ENCODE measurements around the gene C11orf71.

Gene C11orf71

DNA sequence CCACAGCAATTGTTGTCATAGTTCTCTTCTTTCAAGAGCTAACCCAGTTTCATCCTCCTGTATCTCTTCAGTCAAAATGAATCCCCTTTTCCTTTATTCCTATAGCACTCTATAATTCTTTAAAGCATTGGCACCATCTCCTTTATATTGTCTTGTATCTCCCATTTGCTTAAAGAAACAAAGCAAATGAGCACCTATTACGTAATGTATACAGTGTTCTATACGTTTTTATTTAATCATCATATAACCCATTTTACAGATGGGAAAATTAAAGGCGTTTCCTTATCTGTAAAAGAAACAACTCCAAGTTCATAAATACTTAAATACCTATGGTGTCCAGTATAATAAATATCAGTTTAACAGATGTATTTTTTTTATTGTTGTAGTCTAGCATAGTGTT lies 32.6 kb upstream of the C11orf71 start:
- no peaks in the 10 kb centered on the region for H3K27me3 ChIP-seq (ENCODE audit: low read depth)
- no peaks in the 10 kb centered on the region for H3K9me3 ChIP-seq
- H3K4me3 ChIP-seq, result no peak overlapping the region
- no peaks in the 10 kb centered on the region for H3K4me1 ChIP-seq
- H3K36me3 ChIP-seq (replicated peaks), result no peaks in the 10 kb centered on the region
- in situ Hi-C loops (cut with MboI; ENCODE audit: low sequenced_read_pairs), result no loop called here
- DNase-seq (ENCODE audit: low spot score in 2 of 2), result no peak

DNA sequence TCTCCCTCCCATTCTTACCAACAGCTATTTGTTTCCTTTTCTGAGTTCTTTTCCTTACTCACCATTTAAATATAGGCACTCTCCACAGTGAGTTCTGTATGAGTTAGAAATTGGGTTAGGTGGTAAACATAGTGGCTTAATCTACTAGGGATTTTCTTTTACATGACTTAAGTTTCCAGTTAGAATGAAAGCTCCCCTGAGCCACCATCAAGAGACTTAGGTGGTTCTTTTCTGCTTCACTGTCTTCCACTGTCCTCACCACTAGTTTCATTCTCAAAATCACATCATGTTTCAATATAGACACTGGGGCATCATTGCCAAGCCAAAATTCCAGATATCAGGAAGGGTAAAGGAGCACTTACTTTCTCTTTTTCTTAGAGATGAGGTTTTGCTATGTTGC lies 30.0 kb upstream of the C11orf71 start:
- in situ Hi-C loops (cut with MboI; ENCODE audit: low sequenced_read_pairs), result no loop called here
- Histone ChIP-seq H3K36me3 (replicated peaks) (no peaks in the 10 kb centered on the region), H3K4me1 (no peaks in the 10 kb centered on the region), H3K4me3 (no peak overlapping the region), H3K27me3 (ENCODE audit: low read depth) (no peaks in the 10 kb centered on the region), H3K9me3 (no peaks in the 10 kb centered on the region)
- DNase-seq (ENCODE audit: low spot score in 2 of 2), result no peak

DNA sequence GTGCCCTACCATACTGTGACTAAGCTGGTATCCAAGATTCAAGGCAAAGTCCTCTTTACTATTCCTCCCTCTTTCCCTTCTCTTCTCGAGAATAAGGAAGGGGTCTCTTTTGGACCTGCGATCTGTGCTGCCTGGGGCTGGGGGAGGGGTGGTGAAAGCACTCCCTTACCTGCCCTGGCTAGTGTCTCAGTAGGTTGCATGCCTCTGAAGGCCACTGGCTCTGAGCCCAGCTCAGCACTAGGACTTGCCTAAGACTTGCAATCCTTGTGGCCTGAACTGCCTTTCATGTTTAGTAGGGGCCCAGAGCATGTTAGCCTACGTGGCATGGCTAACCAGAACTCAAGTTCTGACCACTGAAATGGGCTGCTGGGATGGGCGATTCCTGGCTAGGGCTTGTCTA lies 26.0 kb upstream of the C11orf71 start:
- DNase-seq (ENCODE audit: low spot score in 2 of 2), result no peak
- Histone ChIP-seq H3K9me3 (no peaks in the 10 kb centered on the region), H3K27me3 (ENCODE audit: low read depth) (no peaks in the 10 kb centered on the region), H3K36me3 (replicated peaks) (no peaks in the 10 kb centered on the region), H3K4me1 (no peaks in the 10 kb centered on the region), H3K4me3 (no peak overlapping the region)
- in situ Hi-C loops (cut with MboI; ENCODE audit: low sequenced_read_pairs), result no loop called here

DNA sequence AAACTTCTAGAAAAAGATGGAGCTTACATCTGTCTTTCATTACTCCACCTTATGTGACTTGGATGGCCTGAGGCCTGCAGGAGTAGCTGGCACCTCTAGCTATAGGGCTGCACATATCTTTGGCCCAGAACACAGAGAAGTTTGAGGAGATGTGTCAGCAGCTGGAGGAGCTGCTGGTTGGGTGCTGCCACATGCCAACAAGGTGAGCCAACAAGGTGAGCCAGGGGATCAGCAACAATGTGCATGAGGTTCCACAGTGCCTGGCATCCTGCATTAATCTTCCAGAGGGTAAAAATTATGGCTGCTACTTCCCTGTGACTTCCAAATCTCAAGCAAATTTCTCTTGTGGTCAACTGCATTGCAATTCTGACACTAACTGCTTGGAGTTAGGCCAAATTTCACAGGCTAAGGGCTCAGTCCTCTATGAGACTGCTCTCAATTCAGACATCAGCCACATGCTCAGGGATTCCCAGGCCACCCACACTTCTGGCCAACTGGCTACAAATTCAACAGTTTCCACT lies 16.2 kb upstream of the C11orf71 start:
- Histone ChIP-seq H3K9me3 (no peaks in the 10 kb centered on the region), H3K36me3 (replicated peaks) (no peaks in the 10 kb centered on the region; the same call in 1 of the 2 replicates), H3K27me3 (ENCODE audit: low read depth) (no peaks in the 10 kb centered on the region), H3K4me3 (no peak overlapping the region), H3K4me1 (no peaks in the 10 kb centered on the region)
- in situ Hi-C loops (cut with MboI; ENCODE audit: low sequenced_read_pairs), result no loop called here
- DNase-seq (ENCODE audit: low spot score in 2 of 2), result no peak

DNA sequence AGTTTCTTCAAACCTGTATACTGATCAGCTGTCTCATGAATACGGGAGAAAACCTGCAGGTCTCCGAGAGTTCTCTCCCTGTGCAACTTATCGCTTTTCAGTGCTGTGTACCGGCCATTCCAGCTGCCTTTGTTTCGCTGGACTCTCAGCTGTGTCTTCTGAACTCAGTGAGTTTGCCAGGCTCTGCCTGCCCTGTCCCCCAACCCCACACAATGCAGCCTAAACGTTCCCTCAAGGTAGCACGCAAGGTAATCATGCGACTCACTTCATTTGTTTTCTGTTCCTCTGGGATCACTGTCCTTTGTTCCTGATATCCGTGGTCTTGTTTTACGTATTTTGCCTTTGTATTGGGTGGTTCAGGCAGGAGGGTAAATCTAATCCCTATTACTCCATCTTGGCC lies 13.6 kb upstream of the C11orf71 start:
- peaks cover 10% of the 10 kb centered on the region; the same call in 1 of the 2 replicates for H3K36me3 ChIP-seq (replicated peaks)

DNA sequence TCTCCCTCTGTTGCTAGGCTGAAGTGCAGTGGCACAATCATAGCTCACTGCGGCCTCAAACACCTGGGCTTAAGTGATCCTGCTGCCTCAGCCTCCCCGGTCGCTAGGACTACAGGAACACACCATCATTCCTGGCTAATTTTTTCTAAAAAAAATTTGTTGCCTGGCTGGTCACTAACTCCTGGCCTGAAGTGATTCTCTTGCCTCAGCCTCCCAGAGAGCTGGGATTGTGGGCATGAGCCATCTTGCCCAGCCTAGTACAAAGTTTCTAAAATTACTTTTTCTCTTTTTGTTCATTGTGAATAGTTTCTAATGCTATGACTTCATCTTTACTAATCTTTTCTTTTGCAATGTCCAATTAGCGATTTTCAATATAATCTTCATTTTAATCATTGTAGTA lies 12.6 kb upstream of the C11orf71 start:
- DNase-seq (ENCODE audit: low spot score in 2 of 2), result no peak
- no peak overlapping the region for H3K4me3 ChIP-seq
- in situ Hi-C loops (cut with MboI; ENCODE audit: low sequenced_read_pairs), result no loop called here
- H3K9me3 ChIP-seq, result no peaks in the 10 kb centered on the region
- H3K36me3 ChIP-seq (replicated peaks), result peaks cover 15% of the 10 kb centered on the region; the same call in 1 of the 2 replicates
- H3K27me3 ChIP-seq (ENCODE audit: low read depth), result no peaks in the 10 kb centered on the region
- no peaks in the 10 kb centered on the region for H3K4me1 ChIP-seq

More for the DNA sequence above, 13.6 kb upstream of the C11orf71 start:
- no peaks in the 10 kb centered on the region for H3K4me1 ChIP-seq
- in situ Hi-C loops (cut with MboI; ENCODE audit: low sequenced_read_pairs), result no loop called here
- no peak for DNase-seq (ENCODE audit: low spot score in 2 of 2)
- H3K9me3 ChIP-seq, result no peaks in the 10 kb centered on the region
- H3K4me3 ChIP-seq, result no peak overlapping the region
- H3K27me3 ChIP-seq (ENCODE audit: low read depth), result no peaks in the 10 kb centered on the region

DNA sequence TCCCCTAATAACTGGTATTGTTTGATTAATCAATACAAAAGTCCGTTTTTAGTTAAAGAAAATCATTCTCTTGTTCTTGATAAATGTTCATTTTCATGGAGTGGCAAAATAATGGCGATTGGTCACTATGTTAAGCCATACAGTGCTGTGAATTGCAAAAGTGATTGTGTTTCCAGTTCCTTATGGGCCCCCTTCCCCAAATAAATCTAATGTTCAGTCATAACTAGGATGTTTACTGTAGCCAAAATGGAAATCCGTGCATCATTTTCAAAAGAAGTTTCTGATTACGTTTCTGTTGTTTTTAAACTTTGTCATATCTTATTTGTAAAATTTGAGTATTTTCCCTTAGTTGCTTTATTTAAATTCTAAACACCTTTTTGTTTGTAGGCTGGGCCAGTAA lies 1.0 kb upstream of the C11orf71 start:
- Histone ChIP-seq H3K4me1 (peaks cover 12% of the 10 kb centered on the region), H3K36me3 (replicated peaks) (peaks cover 21% of the 10 kb centered on the region), H3K9me3 (no peaks in the 10 kb centered on the region), H3K4me3 (peak overlapping the region; percentile 67), H3K27me3 (ENCODE audit: low read depth) (no peaks in the 10 kb centered on the region)
- no peak for DNase-seq (ENCODE audit: low spot score in 2 of 2)
- in situ Hi-C loops (cut with MboI; ENCODE audit: low sequenced_read_pairs), result no loop called here

DNA sequence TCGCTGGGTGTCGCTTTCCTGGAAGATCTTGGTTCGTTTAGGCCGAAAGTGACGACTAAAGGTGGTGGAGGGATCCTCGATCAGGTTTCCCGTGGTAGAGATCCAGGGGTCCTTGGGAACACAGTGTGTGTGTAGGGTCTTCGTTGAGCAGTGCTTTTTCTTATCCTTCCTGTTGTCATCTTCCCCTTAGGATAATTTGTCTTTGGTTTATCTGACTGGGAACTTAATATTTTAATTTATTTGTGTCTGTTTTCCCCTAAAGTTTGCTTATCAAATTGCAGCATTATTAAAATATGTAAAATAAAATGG lies 558 bp upstream of the C11orf71 start:
- no peaks in the 10 kb centered on the region for H3K9me3 ChIP-seq
- DNase-seq (ENCODE audit: low spot score in 2 of 2), result peak in 1 of 2 experiments; percentile 33
- H3K36me3 ChIP-seq (replicated peaks), result peaks cover 17% of the 10 kb centered on the region
- H3K4me3 ChIP-seq, result peak overlapping the region; percentile 67
- peaks cover 12% of the 10 kb centered on the region for H3K4me1 ChIP-seq
- in situ Hi-C loops (cut with MboI; ENCODE audit: low sequenced_read_pairs), result no loop called here
- no peaks in the 10 kb centered on the region for H3K27me3 ChIP-seq (ENCODE audit: low read depth)

DNA sequence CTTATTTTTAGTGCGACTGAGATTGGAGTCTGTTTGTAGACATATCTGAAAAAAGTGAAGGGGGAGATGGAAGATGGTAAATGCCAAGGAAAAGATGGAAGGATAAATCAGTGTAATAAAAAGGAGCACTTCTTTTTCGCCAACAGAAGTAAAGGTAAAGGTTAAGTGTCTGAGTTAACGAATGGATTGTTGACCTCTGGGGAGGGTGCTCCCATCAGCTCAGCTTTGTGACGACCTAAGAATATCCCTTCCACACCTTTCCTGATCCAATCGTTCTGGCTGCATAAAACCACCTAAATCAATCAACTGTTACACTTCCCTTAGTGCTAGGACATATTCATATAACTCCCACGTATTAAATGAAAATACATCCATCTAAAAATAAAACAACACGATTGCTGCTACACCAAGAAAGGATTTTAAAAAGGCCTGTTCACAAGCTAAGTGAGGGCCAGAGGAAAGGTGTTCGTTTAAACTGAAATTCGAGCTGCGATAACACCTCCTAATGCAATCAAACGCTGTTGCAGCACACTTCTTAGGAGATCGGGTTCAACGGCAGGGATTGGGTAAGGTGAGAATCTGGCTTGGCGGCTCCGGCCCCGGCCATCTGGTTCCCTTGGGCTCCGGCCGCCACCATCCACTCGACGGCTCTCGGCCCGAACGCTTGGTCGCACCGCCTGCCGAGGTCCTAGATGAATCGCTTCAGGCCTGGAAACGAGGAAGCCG lies 658 bp downstream of the C11orf71 start:
- in situ Hi-C loops (cut with MboI; ENCODE audit: low sequenced_read_pairs), result no loop called here

DNA sequence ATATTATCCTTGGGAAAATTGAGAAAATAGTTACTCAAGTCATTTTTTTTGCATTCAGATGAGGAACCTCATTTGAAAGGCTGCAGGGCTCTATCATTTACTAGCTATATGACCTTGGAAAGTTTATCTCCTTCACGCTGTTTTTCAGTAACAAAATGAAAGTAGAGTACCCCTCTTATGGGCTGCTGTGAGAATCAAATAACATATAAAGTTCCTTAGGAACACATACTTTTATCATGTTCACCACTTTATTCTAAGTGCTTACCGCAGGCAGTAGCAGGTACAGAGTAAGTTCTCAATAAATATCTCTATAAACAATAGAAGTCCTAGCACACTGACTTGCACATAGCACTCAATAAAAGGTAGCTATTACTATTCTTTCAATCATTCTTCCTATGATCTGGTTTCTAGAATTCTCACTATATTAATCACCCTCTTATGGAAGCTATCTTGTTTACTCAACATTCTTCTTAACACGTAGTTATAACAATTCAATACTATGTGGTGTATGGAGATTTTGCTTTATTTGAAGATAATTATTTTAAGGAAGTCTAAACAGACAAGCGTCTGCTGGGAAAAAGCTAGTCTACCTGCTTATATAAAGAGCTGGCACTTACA lies 1.9 kb downstream of the C11orf71 start:
- H3K27me3 ChIP-seq (ENCODE audit: low read depth), result no peaks in the 10 kb centered on the region
- in situ Hi-C loops (cut with MboI; ENCODE audit: low sequenced_read_pairs), result no loop called here
- H3K4me3 ChIP-seq, result no peak overlapping the region; the same call in 1 of the 2 replicates
- DNase-seq (ENCODE audit: low spot score in 2 of 2), result no peak
- H3K9me3 ChIP-seq, result no peaks in the 10 kb centered on the region
- H3K36me3 ChIP-seq (replicated peaks), result peaks cover 6% of the 10 kb centered on the region
- H3K4me1 ChIP-seq, result peaks cover 12% of the 10 kb centered on the region

More for the DNA sequence above, 658 bp downstream of the C11orf71 start:
- Histone ChIP-seq H3K4me3 (peak overlapping the region; percentile 67), H3K36me3 (replicated peaks) (peaks cover 6% of the 10 kb centered on the region), H3K9me3 (no peaks in the 10 kb centered on the region), H3K4me1 (peaks cover 12% of the 10 kb centered on the region), H3K27me3 (ENCODE audit: low read depth) (no peaks in the 10 kb centered on the region)
- no peak for DNase-seq (ENCODE audit: low spot score in 2 of 2)

DNA sequence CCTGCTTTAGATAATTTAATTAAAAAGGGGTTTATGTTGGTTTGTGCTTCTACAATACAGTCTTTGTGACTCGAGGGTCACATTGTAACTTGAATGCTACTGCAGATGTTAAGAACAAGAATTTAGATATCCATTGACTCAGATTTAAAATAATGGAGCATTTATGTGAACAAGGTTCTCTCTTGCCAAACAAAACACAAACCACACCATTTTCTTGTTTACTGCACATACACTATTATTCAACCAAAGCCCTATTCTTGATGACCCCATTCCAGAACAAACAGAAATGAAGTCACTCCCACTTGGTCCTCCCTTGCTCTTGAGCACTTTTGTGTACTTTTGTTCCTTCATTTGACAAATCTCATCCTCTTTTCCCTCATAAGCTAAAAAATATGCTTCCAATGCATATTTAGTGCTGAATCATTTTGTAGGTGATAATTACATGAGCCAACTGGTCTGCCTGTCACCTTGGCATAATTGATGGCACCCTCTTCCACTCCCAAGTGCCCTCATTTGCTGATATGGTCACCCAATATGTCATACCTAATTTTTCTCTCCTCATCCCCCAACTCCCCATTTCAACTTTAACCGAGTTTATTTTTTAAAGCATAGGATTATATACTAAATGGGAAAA lies 2.8 kb downstream of the C11orf71 start:
- DNase-seq (ENCODE audit: low spot score in 2 of 2), result no peak
- no peaks in the 10 kb centered on the region; the same call in 1 of the 2 replicates for H3K27me3 ChIP-seq (ENCODE audit: low read depth)
- peaks cover 12% of the 10 kb centered on the region for H3K4me1 ChIP-seq
- no peak overlapping the region for H3K4me3 ChIP-seq
- in situ Hi-C loops (cut with MboI; ENCODE audit: low sequenced_read_pairs), result no loop called here
- no peaks in the 10 kb centered on the region for H3K9me3 ChIP-seq
- no peaks in the 10 kb centered on the region for H3K36me3 ChIP-seq (replicated peaks)

DNA sequence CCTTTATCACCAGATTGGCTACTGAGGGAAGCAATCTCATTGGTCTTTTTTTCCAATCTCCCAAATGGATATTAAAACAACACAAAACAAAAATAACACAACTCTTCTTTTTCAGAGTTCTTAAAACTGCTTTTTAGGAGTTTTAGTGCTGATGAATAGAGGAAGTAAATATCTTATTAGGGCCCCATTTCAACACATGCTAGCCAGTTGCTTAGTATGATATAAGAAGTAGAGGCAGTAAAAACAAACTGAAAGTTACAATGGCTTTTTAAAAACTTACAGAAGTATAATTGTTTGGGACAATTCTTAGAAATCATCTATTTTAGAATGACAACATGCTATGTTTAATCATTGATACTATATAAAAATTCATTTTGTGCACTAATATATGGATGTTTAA lies 3.4 kb downstream of the C11orf71 start:
- in situ Hi-C loops (cut with MboI; ENCODE audit: low sequenced_read_pairs), result no loop called here
- H3K4me3 ChIP-seq, result no peak overlapping the region
- no peaks in the 10 kb centered on the region; the same call in 1 of the 2 replicates for H3K27me3 ChIP-seq (ENCODE audit: low read depth)
- H3K4me1 ChIP-seq, result peaks cover 12% of the 10 kb centered on the region
- H3K36me3 ChIP-seq (replicated peaks), result no peaks in the 10 kb centered on the region
- no peaks in the 10 kb centered on the region for H3K9me3 ChIP-seq
- no peak for DNase-seq (ENCODE audit: low spot score in 2 of 2)

DNA sequence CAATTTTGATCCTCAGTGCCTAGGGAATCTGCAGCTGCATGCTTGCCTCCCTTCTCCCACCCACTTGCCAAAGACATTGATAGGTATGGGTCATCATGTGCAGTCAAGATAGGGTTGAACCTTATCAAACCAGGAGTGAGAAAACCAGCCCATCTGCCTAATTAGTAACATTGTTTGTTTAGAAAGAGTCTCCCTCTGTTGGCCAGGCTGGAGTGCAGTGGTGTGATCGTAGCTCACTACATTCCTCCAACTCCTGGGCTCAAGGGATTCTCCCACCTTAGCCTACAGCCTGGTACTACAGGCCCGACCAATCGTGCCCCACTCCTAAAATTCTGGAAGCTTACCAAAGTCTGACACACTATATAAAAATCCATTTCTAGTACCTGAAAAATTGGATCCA lies 4.6 kb downstream of the C11orf71 start:
- Histone ChIP-seq H3K27me3 (ENCODE audit: low read depth) (no peaks in the 10 kb centered on the region; the same call in 1 of the 2 replicates), H3K9me3 (no peaks in the 10 kb centered on the region)
- in situ Hi-C loops (cut with MboI; ENCODE audit: low sequenced_read_pairs), result no loop called here

More for the DNA sequence above, 4.6 kb downstream of the C11orf71 start:
- no peak overlapping the region for H3K4me3 ChIP-seq
- H3K4me1 ChIP-seq, result peaks cover 12% of the 10 kb centered on the region
- DNase-seq (ENCODE audit: low spot score in 2 of 2), result no peak
- no peaks in the 10 kb centered on the region for H3K36me3 ChIP-seq (replicated peaks)
